ENCODE results near the gene ZC3H10.

ZC3H10 gene

DNA sequence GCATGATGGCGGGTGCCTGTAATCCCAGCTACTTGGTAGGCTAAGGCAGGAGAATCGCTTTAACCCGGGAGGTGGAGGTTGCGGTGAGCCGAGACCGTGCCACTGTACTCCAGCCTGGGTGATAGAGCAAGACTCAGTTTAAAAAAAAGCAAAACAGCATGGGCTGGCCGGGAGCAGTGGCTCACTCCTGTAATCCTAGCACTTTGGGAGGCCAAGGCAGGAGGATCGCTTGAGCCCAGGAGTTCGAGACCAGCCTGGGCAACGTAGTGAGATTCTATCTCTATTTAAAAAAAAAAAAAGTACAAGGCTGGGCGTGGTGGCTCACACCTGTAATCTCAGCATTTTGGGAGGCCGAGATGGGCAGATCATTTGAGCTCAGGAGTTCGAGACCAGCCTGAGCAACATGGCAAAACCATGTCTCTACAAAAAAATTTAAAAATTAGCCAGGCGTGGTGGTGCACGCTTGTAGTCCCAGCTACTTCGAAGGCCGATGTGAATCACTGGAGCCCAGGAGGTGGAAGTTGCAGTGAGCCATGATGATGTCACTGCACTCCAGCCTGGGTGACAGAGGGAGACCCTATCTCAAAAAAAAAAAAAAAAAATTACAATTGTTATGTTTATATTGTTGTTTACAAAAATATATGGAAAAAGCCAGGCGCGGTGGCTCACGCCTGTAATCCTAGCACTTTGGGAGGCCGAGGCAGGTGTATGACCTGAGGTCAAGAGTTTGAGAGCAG, 38.6 kb downstream of the ZC3H10 start:
- peak; percentile 42 for DNase-seq

DNA sequence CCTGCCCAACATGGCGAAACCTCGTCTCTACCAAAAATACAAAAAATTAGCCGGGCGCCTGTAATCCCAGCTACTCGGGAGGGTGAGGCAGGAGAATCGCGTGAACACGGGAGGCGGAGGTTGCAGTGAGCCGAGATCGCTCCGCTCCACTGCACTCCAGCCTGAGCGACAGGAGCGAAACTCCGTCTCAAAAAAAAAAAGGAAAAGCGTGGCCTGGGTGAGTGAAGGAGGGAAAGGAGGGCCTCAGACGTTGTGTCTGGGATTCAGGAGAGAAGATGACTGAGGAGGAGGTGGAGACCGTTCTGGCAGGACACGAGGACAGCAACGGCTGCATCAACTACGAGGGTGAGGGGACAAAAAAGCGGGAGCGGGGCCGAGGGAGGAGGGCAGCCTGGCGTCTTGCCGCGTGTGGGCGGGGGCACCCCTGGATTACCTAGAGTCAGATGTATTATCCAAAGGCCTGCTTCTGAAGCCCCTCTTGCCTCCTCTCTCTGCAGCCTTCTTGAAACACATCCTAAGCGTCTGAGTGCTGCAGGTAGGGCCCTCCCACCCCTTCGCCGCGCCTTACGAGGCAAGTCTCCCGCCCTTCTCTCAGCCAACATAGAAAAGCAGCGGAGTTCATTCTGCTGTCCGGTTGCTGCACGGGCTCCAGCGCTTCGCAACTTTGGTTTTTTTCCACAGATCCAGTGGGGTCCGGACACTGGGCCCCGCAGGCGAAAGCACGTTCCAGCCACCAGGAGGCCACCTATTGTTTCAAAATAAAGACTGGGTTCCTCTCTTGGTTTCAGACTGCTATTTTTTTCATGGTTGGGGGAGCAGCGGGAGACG, 39.3 kb downstream of the ZC3H10 start:
- DNase-seq: peak; percentile 93

DNA sequence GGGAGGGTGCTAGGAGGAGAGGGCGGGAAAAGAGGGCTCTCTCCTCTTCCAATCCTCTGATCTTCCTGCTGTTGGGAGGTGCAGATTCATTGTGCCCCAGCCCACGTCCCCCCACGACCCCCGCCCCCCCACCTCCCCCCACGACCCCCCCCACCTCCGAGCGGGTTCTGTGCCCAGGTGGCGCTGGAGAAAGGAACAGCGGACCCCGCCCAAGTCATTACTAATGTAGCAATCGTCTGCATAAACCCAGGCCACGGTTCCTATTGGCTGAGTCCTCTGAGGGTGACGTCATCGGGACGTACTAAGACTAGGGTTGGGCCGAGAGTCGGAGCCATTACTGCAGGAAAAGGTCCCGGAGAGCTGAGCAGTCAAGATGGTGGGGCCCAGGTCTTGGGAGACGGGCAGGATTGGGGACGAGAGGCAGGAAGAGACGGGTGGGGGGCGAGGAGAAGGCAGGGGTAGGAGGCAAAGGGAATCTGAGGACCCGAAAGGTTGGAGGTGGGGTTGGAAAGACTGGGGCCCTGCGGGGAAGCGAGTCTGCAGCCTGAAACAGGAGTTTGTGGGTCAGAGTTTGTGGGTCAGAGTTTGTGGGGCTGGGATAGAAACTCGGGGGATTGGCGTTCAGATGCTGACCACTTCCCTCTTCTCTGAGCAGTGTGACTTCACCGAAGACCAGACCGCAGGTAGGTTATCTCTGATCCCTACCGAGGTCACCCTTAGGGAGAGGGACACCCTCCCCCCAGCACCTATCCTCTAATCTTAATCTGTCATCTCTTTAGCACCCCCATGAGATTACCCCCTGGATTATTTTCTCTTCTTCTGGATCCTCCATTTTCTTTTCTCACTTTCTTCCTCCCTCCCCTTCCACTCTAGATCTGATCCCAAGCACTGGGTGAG, 40.2 kb downstream of the ZC3H10 start, which contains the start of gene MYL6:
Gene MYL6, plus strand, starts transcription at position 331 of the 897 bp plus-strand sequence. Its CDS starts 43 bp downstream, at position 374.
- peak; percentile 99 for DNase-seq

DNA sequence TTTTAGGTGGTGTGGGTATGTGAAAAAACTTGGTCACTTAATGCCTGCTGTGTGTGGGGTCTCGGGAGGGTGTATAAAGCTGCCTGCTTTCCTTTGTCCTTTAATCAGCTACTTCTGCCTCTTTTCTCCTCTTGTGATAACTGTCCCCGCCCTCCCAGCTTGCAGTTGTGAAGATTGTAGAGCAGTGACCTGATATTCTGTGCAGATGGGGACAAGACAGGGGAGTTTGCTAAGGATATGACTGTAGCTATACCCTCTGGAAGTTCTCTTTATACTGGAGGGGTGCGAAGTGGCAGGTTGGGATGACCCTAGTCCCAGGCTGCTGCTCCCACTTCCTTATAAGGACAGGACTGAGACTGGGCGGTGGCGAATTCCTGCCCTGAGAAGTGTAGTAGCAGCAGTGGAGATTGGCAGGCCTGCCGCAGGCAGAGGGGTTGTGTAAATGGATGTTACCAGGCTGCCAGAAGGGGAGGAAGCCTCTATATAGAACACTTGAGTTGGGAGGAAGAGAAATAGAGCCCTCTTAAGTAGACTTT, 40.9 kb downstream of the ZC3H10 start:
- DNase-seq: peak; percentile 70

DNA sequence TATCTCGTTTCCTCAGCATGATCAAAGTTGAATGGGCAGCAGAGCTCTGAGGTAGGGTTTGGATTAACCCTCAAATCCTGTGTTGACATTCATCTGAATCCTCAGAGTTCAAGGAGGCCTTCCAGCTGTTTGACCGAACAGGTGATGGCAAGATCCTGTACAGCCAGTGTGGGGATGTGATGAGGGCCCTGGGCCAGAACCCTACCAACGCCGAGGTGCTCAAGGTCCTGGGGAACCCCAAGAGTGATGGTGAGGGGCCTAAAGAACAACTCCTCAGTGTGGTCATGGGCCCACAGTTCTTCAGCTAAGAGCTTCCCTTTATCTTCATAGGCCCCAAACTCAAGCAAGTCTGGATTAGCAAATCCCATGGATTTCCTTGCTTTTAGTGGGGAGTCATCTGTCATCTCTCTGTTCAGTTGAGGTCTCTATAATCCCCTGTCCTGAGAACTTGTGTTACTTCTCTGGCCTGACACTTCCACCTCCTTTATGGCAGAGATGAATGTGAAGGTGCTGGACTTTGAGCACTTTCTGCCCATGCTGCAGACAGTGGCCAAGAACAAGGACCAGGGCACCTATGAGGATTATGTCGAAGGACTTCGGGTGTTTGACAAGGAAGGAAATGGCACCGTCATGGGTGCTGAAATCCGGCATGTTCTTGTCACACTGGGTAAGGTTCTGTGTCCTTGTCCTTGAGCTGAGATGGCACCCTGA, 41.6 kb downstream of the ZC3H10 start:
- DNase-seq: no peak

DNA sequence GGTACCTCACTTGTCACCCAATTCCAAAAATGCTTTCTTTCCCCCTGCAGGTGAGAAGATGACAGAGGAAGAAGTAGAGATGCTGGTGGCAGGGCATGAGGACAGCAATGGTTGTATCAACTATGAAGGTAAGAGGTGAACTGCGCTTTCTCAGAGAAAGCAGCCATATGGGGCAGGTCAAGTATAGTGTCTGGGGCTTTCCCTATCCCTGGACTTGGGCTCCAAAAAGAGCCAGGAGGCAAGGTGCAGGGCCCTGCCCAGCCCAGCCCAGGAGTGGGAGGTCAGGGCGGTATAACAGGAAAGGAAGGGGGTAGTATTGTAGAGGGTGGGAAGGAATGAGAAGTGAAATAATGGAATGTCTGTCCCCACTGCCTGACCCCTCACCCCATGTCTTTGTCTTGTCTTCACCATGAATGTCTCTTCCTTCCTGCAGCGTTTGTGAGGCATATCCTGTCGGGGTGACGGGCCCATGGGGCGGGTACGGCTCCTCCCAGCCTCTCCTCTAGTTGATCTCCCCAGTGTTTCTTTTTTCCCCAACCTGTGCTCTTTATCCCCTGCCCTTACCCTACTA, 42.2 kb downstream of the ZC3H10 start:
- DNase-seq: no peak

DNA sequence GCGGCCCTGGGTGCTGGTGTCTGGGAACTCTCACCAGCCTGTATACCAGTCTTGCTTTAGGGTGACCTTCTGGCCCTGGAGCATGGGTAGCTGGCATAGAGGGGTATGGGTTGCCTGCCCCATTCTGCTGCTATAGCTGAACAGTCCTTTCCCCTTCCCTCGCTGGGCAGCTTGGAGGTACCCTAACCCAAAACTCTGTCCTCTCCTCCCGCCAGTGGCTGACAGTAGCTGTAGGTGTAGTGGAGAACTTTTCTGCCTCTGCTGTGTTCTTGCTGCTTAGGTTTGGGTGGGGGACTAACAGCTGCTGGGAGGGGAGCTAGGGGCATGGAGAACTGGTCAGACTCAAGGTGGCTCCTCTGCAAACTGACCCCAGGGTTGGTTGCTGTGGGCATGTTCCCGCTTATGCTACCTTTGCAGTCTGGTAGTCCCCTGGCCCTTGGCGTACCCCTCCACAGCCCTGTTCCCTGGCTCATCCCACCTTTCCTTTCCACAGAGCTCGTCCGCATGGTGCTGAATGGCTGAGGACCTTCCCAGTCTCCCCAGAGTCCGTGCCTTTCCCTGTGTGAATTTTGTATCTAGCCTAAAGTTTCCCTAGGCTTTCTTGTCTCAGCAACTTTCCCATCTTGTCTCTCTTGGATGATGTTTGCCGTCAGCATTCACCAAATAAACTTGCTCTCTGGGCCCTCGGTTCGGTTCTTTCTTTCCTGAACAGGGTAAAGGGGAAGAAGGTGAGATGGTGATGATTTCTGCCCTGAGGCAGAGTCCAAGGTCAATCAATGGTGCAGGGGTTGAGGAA, 43.0 kb downstream of the ZC3H10 start:
- no peak for DNase-seq

DNA sequence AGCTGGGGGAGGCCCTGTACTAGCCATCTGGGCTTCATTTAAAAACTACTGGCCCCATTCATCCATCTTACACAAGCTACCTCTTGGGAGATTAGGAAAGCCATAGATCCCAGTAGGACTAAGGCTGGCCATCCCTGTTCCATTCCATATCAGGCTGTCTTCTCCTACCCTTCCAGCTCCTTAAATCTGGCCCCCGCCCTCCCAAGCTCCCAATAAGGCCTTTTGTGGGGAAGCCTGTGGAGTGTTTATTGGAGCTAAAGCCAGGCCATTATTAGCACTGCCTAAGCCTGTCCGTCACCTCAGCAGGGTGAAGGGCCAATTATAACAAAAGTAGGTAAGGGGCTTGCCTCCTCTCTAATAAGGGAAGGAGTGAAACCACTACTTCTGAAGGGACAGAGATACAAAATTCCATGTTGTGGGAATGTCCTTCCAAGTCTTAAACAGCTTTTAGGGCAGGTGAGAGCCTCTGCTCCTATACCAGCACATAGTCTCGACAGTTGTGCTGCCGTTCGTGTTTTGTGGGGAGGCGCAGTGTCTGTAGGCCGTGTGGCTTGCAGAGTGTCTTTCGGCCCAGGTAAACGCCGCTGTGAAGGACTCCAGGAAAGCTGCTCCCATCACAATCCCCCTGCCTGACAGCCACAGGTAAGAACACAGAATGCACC, 43.8 kb downstream of the ZC3H10 start:
- no peak for DNase-seq

DNA sequence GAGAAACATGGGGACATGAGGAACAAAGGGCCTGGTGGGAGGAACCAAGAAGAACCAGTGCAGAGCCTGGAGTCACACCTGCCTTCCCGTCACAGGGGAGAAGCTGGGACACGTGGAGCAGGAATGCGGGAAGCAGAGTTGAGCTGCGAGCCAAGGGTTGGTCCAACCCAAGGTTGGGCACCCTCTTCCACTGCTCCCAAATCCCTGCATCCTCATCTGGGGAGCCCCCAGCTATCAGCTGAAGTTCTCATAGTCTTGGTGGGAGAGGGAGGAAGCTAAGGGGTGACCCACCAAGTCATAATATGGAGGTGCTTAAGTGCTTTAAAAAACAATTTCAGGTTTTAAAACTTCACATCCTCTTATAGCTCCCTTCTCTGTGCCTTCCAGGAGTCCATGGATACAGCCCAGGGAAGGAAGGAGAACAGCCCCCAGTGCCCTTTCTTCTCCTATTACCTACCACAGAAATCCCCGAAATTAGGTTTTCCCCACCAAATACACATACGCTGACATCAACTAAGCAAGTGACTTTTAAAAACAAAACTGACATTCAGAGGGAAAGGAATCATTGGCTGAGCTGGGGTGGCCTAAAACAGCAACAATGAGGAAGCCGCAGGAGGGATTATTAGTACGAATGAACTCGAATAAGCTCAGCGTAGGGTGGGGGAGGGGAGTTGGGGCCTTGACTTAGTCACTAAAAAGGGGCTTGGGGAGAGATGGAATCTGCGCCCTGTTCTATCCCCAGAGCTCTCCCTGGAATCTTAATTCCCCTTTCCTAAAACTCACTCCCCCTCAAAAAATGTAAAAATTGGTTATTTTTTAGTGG, 44.6 kb downstream of the ZC3H10 start:
- DNase-seq: peak; percentile 36

DNA sequence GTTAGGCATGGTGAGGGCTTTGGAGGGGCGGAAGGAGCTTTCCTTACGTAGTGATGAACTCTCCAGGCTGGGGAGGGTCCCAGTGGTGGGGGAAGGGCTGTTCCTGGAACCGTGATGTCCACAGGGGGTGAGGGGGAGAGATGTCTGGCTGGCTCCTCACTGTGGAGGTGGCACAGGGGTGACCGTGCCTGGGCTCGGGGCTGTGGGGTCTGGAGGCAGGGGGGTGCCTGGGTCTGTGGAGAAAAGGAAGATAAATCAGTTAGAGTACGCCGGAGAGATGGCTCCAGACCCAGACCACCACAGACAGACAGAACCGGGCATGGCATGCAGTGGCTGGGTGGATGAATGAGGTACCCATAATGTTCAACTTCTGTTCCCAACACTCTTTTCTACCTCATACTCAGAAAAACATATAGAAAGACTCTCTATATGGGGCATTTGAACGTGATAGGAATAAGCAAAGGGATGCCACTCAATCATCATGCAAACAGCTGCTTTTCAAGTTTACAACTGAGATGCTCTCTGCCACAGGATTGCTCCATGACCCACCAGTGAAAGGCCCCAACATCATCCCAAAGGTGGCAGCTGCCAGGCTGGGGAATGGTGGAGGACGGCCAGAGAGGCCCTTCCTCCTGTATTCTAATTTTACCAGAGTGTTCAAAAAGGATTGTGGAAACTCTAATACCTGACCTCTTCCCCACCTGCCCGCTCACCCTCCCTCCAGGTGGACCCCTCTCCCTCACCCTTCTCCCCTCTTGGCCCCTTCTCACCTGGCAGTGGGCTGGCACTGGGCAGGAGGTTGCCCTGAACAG, 45.7 kb downstream of the ZC3H10 start:
- DNase-seq: no peak

DNA sequence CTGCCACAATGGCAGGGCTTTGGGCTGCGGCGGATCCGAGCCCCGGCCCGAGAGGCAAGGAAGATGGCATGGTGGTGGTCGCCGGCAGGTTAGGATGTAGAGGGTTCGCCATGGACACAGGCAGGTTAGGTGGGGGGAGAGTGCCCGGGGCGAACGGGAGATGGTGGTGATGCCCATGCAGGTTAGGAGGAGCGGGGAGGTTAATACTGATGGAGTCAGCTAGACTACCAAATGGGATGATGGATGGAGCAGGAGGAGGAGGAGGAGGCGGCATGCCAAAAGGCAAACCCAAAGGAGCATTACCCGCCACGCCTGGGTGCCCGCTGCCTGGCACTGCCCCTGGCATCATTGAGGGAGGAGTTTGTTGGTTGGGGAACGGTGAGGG, 46.3 kb downstream of the ZC3H10 start:
- DNase-seq: no peak

DNA sequence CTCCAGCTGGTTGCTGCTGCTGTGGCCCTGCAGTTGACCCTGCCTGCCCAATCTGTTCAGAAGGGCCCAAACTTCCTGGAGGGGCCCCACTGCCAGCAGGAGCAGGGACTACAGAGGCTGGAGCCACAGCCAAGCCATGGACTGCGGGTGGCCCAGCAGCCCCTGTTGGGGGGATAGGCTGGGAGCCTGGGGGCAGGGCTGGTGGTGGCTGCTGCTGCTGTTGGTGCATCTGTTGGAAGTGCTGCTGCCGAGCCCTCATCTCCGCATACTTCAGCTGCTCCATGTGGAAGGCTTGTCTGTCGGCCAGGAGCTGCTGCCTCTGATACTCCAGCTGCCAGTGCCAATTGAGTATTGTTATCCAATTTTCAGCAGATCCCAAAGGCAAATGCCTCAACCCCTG, 47.3 kb downstream of the ZC3H10 start:
- DNase-seq: no peak

DNA sequence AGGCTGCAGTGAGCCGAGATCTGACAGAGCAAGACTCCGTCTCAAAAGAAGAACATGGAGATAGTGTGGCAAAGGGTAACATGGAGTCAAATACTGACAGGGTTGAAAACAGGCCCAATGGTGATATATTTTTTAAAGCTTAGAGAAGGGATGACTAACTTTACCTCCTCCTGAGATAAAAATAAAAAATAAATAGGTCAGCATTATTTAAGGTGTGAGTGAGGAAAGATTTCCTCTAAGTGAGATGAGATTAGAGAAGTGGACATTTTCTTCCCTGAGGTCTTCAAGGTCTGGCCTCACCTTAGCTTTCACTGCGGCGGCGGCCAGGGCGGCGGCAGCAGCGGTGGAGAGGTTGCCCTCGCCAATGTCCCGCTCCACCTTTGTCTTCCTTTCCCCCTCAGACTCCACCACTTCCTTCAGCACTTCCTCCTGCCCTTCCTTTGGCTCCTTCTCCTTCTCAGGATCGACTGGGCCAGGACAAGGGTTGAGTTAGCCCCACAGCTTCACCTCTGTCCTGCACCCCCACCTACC, 51.2 kb downstream of the ZC3H10 start:
- no peak for DNase-seq

DNA sequence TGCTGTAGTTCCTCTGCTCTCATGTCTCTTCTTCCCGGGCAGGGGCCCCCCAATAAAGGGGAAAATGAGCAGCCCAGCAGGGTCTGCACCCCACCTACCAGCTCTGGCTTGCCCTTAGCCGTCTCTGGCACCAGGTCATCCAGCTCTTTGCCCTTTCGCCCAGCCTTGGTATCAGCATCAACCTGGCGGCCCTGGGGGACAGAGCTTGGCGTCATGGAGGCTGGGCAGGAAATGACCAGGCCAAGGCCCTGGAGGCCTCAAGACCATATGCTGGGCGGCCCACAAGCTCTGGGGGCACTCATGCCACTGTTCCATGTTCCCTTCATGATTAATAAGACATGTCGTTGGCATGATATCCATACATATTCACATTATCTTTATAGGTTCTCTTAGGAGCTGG, 54.8 kb downstream of the ZC3H10 start:
- DNase-seq: no peak
